Activated T-cell treated with anti-CD3 and anti-CD28 coated beads, Interleukin-2, amount 50 U/mL, for 48 hours (primary cell): ENCODE data around the gene TMEM11.

Experiments used
- DNase-seq, 2 experiments: peaks; one replicate each; pipeline ENCODE4 v3.0.0-alpha.2; 2020

The TMEM11 gene, protein sequence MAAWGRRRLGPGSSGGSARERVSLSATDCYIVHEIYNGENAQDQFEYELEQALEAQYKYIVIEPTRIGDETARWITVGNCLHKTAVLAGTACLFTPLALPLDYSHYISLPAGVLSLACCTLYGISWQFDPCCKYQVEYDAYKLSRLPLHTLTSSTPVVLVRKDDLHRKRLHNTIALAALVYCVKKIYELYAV

DNA sequence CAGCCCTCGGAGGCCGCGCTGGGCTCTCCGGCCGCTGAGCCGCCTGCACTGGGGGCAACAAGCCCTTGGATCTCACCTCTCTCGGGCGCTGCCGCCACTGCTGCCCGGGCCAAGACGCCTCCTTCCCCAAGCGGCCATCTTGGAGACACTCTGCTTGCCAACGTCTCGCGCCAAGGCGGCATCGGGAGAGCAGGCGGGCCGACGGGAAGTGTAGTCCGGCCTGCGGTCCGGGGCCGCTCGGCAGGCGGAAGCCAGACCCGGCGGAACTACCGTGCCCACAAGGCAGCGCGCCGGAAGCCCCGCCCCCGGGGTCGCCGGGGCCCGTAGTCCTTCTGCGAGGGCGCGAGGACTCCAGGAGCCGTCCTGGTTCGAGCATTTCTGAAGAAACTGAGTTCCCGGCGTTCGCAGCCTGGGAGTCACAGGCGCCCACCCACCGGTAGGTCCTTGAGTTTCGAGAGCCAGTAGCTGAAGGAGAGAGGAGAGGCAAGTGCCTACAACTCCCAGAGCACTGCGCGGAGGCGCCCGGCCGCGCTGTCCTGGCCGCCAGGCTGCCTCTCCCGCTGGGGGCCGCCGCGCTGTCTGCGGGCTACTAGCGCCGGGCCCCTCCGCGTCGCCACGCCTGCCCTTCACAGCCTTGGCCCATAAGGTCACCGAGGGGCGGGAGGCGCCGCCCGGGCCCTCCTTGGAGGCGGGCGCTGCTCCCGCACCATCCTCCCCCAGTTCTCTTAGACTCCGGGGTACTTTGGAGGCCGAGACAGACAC, at the start of gene TMEM11:
Gene TMEM11, minus strand, starts transcription at position 147 of the 762 bp plus-strand sequence. Its CDS starts 9 bp downstream, at position 138.
- peak; percentile 94 to 97 for DNase-seq

DNA sequence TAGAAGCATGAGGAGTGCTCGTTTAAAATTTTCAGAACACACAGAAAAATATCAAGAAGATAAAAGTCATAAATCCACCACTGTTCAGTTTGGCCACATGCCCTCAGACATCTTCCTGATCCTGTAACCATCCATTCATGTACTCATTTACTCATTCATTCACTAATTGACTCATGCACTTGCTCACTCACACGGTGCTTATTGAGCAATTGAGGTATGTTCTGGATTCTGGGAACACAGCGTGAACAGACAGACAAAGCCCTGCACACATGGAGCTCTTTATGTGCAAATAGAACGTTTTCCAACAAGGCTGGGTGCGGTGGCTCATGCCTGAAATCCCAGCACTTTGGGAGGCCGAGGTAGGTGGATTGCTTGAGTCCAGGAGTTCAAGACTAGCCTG, 49.4 kb upstream of the TMEM11 start:
- no peak for DNase-seq

DNA sequence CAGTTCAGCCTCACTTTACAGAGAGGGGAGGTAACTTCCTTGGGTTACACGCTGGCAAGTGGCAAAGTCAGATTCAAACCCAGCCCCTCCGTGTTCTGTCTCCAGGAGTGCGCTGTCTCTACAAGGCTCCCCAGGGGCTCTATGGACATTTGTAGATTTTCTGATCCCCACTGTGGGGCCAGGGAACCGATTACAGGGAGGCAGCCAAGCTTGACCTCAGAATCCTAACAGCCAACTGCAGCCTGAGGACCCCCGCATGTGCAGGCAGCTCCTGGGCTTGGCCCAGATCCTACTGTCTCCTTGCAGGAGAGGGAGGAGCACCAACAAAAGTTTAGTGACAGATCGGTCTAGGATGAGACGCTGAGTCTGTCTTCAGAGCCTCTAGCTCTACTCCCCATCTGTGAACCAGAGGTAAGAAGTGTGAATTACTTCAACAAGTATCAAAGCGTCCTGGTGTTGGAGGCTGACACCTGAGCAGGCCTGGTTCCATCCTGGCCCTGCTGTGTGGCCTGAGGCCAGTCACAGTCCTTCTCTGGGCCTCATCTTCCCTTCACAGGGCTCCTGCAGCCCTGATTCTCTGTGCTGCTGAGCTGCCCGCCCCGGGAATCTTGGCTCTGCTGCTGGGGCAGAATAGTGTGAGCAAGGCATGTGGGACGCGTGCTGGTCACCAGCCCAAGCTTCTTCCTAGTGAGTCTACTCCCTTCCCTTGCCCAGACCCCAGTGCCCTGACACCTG, 48.5 kb upstream of the TMEM11 start:
- no peak for DNase-seq

DNA sequence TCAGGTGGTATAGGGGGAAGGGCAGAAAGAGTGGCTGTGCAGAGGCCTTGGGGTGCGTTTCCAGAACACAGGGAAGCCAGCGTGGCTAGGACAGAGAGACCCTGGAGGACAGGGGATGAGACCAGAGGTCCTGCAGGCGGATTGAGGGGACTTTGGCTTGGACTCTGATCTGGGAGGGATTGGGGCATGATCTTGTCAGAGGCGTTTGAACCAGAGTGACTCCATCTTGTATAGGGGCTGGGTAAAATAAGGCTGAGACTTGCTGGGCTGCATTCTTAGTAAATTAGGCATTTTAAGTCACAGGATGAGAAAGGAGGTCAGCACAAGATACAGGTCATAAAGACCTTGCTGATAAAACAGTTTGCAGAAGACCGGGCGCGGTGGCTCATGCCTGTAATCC, 44.6 kb upstream of the TMEM11 start:
- no peak for DNase-seq

DNA sequence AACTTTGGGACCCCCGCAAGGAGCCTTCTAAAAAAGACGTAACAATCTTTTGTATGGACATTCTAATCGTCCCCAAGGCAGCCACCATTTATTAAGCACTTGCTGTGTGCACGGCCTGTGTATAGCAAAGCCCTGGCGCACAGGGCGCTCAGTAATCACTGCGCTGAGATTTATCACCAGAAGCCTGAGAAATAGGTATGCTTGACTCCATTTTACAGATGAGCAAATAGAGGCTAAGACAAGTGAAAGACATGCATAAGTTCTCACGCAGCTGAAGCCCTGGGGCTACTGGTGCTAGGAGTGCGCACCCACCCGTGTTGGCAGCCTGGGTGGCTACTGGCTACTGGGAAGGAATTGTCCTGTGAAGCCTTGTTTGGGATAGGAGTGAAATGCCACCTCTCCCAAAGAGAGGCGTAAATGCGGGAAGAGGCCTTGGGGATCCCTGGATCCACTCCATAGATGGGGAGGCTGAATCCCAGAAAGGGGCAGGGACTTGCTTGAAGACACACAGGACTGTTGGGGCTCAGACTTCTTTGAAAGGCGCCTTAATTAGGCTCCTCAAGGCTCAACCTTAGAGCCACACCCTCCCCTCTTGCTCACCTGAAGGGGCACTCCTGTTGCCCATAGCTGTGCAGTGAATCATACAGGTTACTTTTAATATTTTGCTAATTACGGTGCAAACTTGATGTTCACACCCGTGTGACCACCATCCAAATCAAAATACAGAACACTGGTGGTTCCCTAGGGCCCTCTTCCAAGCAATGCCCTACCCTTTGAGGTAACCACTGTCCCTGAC, 39.9 kb upstream of the TMEM11 start:
- DNase-seq, result no peak

DNA sequence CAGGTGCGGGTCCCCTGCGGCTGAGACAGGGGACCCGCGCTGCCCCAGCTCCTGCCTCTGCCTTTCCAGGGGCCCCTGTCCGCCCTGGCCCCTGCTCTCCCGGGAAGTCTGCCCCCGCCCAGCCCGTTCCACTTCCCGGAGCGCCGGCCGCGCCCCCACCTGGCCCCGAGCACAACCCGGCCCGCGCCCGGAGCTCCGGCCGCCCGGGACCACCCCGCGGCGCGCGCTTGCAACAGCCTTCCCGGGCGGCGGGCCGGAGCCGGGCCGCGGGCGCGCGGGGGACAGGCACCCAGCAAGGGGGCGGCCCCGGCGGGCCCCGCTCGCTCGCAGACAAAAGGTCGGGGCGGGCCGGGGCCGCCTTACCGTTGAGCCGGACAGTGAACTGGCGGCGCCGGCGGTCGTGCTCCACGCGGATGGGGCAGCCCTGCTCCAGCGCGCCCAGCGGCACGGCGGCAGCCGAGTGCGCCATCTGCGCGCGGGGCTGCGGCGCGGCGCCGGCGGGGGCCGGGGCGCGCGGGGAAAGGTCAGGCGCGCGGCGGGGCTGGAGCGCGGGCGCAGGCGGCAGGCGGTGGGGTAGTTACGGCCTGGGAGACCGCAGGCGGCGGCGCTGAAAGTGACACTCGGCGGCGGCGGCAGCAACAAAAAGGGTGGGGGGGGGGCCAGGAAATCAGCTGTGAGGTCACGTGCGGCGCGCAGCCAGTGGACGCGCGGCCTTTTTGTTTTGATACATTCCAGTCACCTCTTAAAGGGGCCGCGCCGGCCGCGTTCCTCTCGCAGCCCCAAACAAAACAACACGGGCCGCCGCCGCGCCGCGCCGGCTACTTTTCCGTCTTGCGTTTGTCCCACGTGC, 39.1 kb upstream of the TMEM11 start, which contains the start of gene NATD1:
Gene NATD1, minus strand, starts transcription at position 615 of the 850 bp plus-strand sequence. Its CDS starts 146 bp downstream, at position 469.
- peak; percentile 77 to 81 for DNase-seq

DNA sequence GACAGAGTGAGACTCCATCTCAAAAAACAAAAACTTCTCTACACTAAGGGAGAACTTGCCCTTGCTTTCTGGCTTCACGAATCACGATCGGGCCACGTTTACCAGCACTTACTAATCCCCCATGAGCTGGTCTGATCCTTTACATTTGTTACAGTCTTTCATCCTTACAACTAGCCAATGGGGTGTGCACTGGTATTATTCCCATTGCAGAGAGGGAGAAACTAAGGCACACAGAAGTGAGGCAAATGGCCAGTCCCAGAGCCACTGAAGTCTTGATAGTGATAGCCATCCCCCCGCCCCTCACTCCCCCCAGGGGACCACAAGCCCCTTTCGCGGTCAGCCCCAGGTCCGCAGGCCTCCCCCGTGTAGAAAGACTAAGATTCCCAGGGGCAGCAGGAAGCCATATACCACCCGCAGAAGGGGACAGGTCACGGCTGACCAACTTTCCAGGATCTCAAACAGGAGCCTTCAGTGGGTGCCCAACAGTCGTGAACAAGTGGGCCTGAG, 38.4 kb upstream of the TMEM11 start:
- DNase-seq, result no peak

DNA sequence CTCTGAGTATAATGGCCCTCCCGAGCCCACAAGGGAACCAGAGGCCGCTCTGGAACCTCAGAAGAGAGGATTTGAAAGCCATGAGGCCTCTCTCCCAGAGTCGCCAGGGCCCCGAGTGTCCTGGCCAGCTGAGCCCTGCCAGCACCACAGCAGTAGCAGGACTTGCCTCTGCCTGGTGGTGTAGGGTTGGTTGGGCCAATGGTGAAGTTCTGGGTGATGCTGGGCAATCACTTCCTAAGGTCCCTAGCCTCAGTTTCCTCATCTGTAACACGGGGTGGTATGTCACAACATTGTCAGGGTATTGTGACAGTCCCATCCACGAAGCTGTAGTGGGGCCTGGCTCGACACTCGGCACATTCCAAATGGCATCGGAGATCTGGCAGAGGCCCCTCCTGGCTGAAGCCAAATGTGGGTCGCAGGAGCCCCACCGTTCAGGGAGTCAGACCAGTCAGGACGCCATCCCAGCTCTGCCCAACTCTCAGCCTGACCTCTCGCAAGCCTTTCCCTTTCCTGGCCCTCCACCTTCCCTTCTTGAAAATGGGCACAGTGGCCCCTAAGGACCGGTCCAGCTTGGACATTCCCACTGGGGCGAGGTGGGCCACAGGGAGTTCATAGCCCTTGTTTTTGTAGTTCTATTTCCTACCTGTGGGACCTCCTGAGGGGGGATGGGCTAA, 37.5 kb upstream of the TMEM11 start:
- no peak for DNase-seq

DNA sequence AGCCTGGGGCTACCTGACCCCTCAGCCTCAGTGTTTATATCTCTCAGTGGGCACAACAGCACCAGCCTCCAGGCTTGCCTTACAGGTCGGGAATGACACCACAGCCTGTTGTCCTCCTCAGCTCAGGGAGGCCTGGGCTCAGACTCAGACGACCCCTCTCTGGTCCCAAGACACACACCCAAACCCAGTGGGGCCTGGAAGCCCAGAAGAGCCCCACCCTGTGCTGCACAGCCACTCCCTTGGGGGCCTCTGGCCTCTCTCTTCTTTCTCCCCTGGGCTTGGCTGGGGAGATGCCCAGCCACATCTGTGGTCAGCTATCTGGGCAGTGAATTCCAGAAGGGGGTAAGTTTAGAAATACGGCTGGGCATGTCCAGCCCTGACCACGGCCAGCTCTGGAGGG, 36.9 kb upstream of the TMEM11 start:
- DNase-seq, result no peak

DNA sequence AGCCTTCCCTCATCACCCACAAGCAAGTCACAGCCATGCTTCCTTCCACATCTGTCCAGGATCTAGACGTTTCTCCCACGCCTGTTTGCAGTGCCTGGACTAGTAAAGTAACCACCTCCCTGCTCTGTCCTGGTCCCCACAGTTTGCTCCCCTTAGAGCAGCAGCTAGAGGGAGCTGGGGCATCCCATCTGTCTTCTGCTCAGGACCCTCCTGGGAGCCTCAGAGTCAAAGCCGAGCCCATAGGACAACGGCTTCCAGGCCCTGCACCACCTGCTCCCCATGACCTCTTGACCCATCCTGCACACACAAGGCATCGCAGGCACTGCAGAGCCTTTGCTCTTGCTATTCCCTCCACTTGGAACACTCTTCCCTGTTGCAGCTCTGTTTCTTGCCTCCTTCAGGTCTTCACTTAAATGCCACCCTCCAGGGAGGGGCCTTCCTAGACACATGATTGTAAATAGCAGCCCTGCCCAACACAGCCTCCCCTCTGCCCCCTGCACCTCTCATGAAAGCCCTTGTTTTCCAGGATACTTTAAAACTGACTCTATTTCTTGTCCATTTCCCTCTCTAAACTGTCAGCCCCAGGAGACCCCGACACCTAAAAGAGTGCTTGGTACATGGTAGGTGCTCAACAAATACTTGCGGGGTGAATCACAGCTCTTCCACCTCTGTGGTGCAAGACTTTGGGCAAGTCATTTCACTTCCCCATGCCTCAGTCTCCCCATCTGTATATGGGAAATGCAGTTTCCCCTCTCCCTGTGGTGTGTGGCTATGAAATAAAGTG, 36.2 kb upstream of the TMEM11 start:
- DNase-seq, result no peak

DNA sequence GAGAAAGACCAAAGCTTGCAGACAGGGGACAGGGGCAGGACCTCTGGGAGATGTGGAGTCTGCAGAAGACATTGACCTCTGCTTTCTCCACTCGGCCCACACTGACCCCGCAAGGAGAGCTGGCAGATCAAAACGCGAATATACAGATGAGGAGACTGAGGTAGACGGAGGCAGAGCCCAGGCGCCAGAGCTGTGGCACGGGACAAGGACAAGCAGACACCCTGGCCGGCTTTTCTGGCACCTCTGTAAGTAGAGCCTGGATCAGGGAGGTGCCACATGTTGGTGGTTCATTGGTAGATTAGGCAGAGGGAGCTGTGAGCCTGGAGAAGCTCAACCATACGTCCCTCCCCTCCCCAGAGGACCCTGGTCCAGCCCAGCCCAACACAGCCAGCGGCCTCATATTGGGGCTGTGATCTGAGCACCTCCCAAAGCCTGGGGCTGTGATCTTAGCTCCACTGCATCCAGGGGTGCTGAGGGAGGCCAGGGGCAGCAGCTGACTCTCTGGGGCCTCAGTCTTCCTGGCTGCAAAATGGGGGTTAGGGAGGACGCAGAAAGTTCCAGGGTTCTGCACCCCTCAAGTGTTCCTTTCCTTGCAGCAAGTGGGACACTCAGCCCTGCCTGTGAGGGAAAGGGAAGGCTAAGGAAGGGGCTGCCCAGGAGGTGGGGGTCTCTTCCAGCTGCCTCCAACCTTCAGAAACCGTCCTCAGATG, 35.3 kb upstream of the TMEM11 start:
- DNase-seq, result no peak

DNA sequence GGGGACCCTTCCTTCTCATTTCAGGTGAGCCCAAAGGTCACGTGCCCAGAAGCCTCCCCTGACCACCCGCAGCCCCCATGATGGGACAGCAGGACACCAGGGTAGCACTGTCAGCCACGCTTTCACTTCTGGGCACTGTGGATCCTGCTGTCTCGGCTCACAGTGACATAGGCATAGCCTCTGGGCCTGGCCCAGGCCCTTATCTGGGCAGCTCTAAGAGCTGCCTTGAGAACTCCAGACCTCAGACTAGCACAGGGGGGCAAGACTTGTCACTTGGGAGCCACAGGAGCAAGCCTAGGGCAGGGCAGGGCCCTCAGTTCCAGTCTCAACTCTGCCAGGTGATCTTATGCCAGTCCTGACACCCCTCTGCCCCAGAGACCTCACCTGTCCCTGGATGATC, 34.5 kb upstream of the TMEM11 start:
- DNase-seq, result no peak

DNA sequence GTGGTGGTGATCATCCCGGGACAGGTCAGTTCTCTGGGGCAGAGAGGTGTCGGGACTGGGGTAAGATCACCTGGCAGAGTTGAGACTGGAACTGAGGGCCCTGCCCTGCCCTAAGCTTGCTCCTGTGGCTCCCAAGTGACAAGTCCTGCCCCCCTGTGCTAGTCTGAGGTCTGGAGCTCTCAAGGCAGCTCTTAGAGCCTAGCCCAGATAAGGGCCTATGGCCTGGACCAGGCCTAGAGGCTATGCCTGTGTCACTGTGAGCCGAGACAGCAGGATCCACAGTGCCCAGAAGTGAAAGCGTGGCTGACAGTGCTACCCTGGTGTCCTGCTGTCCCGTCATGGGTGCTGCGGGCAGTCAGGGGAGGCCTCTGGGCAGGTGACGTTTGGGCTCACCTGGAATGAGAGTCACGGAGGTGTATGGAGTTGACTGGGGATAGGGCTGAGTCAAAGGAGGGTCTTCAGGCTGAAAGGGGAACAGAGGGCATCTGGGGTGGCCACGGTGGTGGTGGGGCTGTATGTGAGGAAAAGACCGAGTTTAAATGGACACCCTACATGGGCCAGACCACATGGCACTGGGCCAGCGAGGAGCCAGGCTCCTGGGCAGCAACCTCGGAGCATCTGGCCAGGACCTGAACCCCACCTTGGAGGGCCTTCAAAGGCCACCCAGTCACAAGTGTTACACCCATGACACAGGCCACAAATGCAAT, 33.7 kb upstream of the TMEM11 start:
- no peak for DNase-seq

DNA sequence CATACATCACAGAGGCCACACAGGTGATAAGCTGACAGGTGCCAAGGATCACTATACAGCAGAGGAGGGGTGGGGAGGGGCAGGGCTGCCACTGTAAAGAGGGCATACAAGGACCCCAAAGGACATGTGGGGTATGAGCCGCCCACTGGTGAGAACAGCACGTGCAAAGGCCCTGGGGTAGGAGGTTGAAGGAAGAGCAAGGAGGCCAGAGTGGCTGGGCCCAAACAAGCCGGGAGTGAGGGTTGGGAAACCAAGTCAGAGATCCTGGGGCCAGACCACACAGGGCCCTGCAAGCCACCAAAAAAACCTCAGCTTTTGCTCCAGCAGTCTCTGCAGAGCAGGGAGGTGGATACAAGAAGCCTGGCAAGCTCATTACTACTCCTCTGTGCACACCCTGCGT, 32.7 kb upstream of the TMEM11 start:
- no peak for DNase-seq

DNA sequence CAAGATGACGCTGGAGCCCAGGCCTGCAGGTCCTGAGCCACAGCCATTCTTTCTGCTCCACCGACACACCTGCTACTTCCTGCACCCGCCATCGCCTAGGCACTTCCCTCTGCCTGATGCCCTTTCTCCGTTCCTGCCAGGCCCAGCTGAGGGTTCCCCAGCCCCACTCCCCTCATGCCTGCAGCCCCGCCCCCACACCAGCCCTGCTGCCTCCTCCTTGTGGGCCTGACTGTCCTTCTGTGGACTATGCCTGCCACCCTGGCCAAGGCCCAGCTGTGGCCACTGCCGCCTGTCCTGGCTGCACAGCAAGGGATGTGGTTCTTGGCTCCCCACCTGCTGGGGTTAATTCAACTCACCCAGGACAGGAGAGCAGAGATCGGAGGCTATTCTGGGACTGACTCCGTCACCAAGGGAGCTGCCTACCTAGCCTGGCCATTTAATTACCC, 31.7 kb upstream of the TMEM11 start:
- no peak for DNase-seq

DNA sequence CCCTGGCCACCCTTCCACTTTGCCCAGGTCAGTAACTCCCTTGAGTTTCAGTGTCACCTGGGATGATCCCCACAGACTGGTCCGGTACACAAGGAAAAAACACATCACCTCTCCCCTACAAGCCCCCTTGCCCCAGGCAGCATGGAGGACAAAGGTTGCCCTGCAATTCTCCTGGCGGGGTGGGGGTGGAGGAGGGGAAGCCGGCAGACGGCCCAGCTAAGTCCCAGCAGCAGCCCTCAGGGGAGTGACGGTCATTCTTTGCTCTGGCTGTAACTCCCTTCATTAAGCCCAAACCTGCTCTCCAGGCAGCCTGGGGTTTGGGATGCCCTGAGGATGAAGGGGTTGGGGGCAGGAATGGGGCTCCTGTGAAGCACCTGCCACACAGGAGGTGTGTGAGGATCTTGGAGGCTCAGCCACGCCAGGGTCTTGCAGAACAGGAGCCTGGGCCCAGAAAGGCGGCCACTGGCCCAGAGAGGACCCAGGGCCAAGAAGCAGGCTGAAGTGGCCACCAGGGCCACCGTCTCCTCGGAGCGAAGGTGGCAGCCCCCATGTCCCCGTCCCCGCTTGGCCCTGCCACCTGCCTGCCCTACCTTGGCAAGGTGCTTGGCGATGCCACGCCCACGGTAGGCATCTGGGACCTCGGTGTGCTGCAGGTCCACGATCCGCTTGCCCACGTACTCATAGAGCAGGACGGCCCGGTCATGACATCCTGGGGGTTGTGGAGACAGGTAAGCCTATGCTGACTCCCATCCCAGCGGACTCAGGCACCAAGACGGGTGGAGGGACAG, 29.7 kb upstream of the TMEM11 start:
- no peak for DNase-seq

DNA sequence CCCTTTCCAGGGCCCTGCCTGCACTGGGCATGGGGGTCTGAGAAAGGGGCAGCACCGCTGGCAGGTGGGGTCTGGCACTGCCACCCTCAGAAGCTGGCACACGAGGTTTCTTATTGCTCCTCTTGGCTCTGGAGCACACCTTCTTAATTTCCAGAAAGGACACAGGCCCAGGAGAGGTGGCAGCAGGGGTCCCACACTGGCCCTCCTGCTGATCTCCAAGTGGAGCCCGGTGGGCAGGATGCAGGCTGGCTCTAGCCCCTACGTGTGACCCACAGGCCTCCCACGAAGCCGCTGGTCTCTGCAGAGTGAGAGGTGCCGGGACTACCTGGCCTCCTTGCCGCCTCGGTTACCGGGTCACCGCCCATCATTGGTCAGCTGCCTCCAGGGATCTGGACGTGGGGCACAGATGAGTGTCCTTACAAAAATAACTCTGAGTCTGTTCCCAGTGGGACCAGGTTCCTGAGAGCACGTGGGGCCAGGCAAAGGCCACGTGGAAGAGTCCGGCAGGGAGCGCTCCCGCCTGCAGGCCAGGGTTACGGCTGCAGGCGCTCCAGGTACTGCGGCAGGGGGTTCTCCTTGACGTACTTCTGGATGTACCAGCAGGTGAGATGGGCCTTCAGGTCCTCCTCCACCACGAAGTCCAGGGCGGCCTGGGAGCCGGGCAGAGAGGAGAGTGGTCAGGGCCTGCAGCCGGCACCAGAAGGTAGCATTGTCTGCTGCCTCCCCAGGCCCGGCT, 29.0 kb upstream of the TMEM11 start:
- DNase-seq, result no peak
